ENCODE data around the gene GPT2.

Gene GPT2

DNA sequence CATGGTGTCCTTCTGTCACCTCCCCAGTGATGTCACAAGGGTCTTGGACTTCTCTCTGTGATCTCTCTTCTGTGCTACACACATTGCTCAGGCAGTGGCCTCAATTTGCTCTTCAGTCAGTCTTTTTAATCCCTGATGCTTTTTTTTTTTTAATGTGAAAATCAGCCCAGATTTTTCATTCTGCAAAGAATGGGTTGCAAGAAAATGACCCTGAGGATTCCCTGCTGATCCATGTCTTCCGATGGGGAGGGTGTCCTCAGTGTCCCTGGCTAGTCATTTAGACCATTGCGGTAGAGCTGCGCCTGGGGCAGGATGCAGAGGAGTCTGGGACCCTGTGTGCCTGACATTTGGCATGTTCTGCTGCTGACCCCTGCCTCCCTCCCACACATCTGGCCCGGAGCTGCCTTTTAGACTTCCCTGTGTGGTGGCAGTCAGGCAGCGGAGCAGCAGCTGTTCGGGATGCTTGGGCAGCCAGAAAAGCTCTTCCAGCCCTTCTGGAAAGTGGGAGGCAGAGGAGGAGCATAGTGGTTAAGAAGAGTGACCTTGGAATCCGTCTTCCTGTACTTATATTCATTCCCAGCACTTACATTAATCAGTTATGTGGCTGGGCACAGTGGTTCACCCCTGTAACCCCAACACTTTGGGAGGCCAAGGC, 12.3 kb downstream of the GPT2 start:
- no peak for DNase-seq

DNA sequence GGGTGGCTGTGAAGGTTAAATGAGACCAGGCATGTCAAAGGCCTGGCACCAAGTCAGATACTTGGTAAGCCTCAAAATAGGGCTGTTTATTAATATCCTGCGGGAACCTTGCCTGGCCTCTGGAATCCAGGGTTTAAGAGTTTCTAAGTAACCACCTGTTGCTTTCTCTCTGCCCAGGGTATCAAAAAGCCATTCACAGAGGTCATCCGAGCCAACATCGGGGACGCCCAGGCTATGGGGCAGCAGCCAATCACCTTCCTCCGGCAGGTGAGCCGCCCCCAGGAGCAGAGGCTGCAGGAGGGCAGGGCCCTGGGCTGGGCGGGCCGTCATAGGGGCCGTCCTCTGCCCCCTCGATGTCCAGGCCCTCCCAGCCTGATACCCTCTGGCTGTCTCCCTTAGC, 13.3 kb downstream of the GPT2 start:
- no peak for DNase-seq

DNA sequence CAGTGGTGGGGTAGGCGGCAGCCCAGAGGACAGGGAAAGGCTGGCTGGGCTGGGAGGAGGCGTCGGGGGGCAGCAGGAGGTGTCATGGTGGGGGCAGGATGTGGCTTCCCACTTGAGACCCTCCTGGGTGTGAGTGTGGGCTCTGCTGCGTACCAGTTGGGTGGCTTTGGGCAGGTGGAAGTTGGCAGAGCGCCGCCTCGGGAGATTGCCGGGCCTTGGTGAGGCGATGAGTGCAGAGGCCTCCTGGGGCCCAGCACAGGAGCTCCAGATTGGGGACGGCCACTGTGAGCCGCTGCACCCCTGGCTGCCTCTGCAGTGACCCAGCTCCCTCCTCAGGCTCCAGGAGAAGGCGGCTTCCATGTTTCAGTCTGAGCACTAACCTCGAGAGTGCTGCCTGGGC, 13.8 kb downstream of the GPT2 start:
- no peak for DNase-seq

DNA sequence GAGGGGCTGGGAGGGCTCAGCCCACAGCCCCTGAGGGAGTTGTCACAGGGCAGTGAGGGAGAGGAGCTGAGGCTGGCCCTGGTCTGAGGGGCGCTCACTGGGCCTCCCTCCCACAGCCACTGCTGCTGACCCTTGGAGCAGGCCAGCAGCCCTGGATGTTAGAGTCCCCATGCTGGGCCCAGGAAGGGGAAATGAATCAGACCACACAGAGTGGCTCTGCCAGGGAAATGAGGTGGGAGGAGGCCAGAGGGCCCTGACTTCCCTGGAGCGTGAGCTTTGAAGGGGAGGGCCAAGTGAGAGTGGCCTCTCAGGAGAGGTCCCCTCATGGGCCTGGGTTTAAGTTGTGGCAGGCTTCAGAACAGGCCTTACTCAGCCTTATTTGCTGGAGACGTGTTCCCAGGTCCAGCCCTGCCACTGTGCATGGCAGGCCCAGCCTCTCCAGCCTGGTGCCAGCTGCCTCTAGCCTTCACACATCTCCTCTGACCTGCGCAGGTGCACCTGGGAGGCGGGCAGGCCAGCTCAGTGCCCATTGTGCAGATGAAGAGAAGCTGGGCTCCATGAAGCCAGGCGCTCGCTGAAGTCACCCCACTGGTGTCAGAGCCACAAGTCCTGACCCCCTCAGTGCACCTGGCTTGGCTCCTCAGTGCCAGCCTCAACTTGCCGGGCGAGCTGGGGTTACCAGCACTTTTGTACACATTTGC, 15.4 kb downstream of the GPT2 start:
- no peak for DNase-seq

DNA sequence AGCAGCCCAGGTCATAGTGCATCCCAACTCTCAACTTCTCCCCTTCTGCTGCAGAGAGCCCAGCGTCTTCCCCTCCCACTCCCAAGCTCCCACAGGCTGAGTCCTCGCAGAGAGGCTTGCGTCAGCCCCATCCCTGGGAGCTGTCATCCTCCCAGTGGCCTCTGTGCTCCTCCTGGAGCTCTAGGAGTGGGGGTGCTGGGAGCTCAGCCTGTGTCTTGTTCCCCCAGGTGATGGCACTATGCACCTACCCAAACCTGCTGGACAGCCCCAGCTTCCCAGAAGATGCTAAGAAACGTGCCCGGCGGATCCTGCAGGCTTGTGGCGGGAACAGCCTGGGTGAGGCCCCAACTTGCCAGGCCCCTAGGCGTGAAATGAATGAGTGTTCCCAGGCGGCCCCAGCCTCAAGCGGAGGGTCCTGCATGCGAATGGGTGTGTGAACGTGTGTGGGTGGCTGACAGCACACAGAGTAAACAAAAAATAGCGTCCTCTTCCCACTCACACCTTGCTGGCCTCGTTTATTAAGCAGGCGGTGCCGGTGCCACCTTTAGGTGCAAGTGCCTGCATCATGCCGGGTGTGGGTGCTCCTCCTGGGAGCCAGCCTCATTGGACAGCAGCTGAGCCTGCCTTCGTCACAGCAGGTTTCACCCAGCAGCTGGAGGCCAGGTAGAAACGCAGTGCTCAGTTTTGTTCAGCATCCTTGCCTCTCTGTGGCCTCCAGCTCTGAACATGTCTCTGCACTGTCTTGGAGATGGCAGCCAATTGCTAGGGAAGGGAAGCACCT, 16.5 kb downstream of the GPT2 start:
- no peak for DNase-seq

DNA sequence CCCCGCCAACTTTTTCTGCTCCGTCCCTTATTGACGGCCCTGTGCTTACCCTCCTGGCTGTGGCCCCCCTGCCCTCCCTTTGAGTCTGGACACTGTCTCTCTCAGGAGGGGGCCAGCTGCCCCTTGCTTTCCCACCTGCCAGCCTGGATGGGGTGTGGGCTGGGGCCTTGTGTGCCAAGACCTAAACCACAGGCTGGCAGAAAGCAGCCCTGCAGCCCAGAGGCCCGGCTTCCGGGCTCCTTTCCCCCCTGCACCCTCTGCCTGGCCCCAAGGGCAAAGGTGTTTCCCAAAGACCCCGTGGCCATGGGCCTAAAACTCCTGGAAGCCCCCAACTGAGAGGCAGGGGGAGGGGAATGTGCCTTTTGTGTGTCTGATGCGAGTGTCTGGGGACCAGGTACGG, 17.5 kb downstream of the GPT2 start:
- no peak for DNase-seq

DNA sequence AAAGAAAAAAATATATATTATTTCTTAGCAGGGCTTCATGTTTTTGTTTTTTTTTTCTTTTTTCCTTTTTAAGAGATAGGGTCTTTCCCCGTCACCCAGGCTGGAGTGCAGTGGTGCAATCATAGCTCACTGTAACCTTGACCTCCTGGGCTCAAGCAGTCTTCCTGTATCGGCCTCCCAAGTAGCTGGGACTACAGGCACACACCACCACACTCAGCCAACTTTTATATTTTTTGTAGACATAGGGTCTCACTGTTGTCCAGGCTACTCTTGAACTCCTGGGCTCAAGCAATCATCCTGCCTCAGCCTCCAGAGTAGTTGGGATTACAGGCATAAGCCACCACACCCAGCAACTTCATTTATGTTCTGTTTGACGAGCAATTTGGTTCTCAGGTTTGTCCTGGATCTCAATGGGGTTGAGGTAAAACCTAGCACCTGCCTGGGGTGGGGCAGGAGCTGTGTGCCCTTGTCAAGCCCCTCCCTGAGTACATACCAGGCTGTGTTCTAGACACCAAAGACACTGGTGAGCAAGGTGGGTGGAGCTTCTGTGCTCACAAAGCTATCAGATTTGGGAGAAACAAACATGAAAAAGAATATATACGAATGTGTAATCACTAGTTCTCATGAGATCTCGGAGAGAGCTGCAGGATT, 19.2 kb downstream of the GPT2 start:
- DNase-seq: no peak

DNA sequence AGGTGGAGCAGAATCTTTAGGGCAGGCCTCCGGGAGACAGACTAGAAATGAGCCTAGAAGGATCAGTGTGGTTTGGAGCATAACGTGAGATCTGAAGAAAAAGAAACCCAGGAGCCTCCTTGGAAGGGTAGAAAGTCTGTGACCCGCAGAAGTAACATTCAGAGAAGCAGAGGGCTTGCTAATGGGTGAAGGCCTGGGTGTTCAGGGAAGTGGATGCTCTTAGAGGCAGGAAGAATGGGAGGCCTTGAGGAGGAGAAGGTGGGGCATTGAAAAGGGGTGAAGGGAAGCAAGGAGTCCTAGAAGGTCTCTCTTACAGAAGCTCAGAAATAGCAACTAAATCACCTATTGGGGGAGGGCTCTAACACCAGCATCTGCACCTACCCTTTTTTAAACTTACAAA, 20.3 kb downstream of the GPT2 start:
- no peak for DNase-seq

DNA sequence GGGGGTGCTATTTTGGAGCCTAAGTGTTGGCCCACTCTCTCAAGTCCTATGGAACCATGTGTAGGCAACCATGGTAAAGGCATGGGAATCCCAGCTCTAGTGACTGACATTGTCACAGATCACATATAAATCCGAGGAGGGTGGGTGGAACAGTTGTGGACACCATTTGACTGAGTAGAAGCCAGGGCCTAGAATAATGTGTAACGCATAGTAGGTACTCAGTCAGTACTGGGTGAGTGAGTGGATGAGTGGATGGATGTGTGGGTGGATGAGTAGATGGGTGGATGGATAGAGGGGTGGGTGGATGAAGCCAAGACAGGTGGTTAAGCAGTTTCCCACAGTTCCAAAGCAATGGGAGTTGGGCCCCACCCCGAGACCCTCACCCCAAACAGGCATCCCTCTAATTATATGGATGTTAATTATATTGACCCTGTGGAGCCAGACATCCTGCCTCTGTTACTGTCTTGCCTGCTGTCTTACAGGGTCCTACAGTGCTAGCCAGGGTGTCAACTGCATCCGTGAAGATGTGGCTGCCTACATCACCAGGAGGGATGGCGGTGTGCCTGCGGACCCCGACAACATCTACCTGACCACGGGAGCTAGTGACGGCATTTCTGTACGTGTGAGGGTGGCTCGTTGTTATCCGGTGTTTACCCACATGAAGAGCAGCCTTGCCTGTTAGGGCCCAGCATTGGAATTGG, 22.3 kb downstream of the GPT2 start:
- no peak for DNase-seq

DNA sequence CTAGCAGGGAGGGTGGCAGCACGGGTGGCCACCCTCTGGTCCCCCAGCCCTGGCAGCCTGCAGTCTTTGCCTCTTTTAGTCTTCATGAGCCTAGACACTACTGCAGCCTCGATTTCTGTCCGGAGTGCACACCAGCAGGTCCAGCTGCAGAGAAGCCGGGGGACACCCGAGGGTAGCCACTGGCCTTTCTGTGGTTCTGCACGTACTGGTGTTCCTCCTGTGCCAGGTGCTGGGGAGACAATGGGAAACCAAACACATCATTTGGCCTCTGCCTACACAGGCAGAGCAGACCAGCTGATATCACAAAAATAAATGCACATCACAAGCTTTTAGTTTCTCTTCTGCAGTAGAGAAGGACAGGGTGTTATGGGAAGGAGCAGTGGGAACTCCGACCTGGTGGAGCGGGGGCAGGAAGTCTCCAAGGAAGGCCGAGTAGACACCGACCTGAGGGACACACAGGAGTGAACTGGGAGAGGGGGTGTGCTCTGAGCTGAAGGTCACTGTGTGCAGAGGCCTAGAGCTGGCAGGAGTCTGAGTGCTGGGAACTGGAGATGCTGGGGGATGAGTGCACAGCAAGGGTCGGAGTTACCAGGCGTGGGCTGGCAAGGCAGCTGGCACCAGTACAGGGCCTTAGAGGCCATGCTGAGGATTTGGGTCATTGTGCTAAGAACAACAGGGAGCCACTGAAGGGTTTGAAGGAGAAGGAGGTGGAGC, 23.1 kb downstream of the GPT2 start:
- no peak for DNase-seq

DNA sequence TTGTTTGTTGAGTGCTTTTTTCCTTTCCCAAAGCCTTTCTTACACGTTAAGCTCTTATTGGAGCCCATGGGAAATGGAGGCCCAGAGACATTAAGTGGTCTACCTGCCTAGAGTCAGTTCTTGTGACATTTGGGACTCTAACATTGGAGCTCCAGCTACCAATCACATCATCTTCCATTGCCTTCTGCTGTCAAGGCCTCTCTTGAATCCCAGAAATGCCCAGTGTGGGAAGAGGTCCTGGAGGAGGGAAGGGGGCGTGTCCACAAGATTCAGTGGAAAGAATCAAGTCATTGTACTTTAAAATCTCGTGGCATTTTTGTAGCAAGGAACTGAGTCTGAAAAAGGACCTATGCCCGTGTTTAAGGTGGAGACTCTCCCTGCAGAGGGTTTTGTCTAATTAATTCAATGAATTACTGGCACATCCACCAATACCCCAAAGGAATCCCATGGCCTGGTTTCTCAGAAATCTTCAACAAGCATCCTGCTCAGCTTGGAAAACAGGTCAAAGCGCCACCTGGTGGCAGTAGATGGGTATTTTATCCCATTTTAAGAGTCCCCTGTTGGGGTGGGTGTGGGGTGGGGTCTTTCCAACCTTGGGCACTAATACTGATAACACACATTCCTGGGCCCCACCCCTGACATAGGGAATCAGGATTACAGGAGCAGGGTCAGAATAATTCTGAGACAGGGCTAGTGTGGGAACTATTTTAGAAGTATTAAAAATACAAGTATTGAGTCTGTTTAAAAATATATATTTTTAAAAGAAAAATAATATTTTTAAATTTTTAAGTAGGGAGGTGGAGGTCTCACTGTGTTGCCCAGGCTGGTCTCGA, 24.6 kb downstream of the GPT2 start:
- peak; percentile 50 for DNase-seq

DNA sequence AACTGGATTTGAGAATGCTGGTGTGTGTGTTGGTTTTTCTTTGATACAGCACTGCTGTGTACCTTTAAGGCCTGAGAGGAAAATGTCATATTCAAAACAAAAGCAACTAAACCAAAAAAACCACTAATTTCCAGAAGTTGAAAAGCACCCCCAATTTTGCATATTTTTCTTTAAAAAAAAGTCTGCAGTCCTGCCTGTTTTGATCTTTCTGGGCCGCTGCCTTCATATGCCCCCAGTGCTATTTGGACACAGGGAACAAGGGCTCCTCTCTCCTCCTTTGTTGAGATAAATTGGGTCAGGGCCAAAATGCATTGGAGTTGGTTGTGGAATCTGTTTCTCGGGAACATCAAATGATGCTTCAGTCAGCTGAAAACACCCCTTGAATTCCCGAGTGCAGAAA, 26.9 kb downstream of the GPT2 start:
- DNase-seq: no peak

DNA sequence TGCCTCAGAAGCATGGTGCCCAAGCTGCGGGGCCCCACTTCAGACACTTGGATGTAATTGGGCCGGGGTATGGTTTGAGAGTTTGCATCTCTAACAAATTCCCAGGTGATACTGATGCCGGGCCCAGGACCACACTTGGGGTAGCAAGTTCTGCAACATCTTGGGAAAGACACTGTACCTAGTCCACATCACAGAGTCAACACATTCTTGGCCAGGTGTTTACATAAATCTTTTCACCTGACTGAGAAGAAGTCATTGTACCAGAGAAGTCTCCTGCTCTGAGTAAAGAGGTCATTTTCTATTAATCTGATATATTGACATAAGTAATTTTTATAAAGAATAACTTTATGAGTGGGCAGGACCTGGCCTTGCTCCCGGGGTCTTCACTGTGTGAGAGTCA, 27.5 kb downstream of the GPT2 start:
- no peak for DNase-seq

DNA sequence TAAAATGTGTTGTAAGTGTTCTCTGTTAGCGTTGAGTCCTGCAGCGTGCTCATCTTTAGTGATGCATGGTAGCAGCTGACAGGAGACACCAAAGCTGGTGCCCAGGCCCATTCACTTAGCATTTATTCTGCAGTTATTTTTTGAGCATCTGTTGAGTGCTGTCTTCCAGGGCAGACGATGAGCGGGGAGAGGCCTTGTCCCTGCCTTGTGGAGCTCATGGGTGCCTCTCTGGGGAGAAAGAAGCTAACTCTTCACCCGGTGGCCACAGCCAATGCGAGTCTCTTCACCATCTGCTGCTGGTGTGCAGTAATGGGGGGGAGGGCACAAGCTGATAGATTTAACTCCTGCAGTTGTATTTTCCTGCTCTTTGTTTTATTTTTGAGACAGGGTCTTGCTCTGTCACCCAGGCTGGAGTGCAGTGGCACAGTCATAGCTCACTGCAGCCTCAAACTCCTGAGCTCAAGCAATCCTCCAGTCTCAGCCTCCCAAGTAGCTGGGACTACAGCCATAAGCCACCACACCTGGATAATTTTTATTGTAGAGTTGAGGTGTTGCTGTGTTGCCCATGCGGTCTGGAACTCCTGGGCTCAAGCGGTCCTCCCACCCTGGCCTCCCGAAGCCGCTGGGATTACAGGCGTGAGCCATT, 30.5 kb downstream of the GPT2 start:
- DNase-seq: no peak

DNA sequence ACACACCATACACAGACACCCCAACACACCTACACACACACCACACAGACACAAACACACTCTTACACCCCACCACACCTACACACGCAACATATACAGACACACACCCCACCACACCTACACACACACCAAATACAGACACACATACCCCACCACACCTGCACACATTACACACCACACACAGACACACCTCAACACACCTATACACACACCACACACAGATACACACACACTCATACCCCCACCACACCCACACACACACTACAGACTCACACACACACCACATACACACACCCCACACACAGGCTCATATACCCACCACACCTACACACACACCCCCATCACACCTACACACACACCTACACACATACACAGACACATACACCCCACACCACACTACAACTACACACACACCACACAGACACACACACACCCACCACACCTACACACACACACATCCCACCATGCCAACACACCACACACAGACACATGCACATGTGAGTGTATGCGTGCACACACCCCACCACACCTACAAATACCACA, 31.4 kb downstream of the GPT2 start:
- no peak for DNase-seq

DNA sequence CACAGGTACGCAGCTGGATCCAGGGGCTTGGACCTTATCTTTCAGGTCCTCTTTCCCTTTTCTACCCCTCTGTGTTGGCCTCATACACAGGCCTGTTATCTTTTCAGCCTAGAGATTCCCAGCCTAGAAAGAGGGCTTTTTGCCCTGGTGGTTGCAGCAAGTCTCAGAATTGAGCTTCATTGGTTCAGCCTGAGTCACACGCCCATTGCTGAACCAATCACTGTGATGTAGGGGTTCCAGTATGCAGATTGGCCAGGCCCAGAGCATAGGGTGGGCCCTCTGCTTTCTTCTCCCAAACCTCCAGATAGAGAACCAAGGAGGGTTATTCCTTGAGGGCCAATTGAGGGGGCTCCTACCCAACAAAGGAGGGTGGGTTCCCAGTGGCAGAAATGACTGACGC, 32.8 kb downstream of the GPT2 start:
- no peak for DNase-seq

DNA sequence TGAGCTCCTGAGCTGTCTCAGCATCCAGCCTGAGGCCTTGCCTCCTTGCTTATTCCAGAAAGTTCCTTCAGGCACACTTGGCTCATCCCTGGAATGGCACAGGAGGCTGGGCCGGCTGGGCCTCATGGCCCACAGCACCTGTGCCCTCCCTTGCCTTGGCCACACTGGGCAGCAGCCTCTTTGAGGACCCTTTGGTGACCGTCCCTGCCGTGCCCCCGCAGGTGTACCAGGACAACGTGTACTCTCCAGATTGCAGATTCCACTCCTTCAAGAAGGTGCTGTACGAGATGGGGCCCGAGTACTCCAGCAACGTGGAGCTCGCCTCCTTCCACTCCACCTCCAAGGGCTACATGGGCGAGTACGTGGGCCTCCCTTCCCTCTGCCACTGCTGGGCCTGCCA, 34.2 kb downstream of the GPT2 start:
- no peak for DNase-seq

DNA sequence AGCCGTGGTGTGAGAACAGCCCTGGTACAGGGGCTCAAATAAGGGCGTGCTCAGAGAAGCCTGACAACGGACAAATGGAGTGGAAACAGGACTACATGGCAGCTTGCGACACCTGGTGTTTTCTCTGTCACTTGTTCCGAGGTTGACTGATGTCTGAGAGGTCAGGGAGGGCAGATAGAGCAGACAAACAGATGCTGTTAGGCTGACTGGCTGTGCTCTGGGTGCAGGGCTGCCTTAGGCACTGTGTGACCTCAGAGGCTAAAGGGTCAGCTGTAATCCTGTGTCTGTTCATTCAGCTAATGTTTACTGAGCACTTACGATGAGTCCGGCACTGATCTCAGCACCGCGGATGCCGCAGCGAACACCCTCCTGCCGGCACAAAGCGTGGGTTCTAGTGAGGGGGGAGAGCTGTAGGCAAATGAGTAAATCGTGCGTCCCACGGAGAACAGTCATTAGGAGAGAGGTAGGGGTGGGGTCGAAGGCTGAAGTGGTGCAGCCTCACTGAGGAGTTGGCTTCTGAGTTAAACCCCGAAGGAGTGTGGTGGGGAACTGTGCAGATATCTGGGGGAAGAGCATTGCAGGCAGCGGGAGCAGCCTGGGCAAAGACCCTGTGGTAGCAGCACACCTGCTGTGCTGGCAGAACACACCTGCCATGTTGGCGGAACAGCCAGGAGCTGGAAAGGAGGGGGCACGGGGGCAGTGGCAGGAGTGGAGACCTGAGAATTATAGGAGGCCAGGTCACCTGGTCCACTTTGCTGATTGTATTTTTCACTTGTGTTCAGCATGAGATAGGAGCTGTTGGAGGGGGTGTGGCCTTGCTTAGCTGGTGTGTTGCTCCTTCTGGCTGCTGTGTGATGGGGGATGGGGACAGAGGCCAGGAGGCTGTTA, 35.0 kb downstream of the GPT2 start:
- no peak for DNase-seq

DNA sequence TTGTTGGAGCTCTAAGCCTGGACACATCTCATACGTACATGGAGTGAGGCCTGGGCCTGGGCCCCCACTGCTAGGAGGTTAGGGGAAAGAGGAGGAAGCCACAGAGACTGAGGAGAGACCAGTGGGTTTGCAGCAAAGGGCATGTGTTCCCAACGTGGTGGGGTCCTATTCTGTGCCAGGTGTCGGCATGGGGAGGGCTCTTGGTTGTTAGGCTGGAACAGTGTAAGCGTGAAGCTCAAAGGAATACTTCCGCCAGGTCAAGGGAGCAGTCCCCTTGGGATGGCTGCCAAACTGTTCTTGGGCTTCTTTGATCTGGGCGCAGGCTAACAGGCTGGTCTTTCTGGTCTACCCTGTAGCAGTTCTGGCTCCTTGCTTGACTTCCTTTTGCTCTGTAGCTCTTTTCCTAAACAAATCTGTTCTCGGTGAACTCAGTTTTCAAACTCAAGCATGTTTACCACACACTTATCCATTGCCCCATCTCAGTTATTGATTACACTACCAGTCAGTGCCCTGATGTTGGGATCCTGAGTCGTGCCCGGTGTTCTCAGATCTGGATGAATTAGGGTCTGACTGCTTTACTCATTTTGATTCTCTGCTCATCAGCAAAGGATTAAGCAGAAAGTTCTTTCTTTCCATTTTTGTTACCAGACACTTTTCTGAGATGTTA, 36.4 kb downstream of the GPT2 start:
- no peak for DNase-seq
